ENCODE measurements around the gene C11orf91.
A peak's percentile ranks its signal among the peaks of the same experiment; 100 is the strongest.
"Not testable (repeated sequence)": the region's sequence is repeated elsewhere in the genome, so short reads cannot be mapped to it uniquely, and the experiment has no call there.

Gene C11orf91

DNA sequence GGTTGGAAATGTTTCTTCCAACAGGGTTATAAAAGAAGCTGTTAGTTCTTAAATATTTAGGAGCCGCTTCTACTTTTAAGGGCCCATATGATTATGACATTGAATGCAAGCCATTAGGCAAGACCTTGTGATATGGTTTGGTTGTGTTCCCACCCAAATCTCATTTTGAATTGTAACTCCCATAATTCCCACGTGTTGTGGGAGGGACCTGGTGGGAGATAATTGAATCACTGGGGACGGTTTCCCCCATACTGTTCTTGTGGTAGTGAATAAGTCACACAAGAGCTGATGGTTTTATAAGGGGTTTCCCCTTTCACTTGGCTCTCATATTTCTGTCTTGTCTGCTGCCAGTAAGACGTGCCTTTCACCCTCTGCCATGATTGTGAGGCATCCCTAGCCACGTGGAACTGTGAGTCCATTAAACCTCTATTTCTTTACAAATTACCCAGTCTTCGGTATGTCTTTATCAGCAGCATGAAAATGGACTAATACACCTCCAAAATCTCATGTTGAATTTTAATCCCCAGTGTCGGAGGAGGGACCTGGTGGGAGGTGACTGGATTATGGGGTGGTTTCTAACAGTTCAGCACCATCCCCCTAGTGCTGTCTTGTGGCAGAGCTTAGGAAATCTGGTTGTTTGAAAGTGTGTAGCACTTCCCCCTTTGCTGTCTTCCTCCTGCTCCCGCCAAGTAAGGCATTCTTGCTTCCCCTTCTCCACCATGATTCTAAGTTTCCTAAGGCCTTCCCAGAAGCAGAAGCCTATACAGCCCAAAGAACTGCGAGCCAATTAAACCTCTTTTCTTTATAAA, 31.3 kb upstream of the C11orf91 start:
- FAIRE-seq, result peak; percentile 62
- DNase-seq (ENCODE audit: insufficient read length), result no peak

DNA sequence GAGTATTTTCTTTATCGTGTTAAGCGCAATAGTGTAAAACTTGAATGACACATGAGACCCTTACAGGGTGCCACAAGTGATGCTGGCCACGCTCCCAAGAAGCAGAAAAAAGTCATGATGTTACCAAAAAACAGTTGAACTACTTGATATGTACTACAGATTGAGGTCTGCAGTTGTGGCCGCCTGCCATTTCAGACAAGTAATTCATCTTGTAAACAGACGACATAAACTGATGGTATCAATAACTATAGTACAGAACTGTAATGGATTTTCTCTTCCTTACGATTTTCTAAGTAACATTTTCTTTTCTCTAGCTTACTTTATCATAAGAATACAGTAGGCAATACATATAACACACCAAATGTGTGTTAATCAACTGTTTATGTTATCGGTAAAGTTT, 30.1 kb upstream of the C11orf91 start:
- DNase-seq (ENCODE audit: insufficient read length) (no peak), FAIRE-seq (no peak)
- TF ChIP-seq POLR2AphosphoS5 (IDR thresholded peaks at IDR 0.05; ENCODE audit: low read depth, low read length) (no peak), TAF1 (IDR thresholded peaks at IDR 0.05; ENCODE audit: borderline replicate concordance, low read depth, low read length) (no peak), POLR2A (IDR thresholded peaks at IDR 0.05; ENCODE audit: low read depth, low read length) (no peak)

More for the DNA sequence above, 31.3 kb upstream of the C11orf91 start:
- TF ChIP-seq POLR2AphosphoS5 (IDR thresholded peaks at IDR 0.05; ENCODE audit: low read depth, low read length) (no peak), POLR2A (IDR thresholded peaks at IDR 0.05; ENCODE audit: low read depth, low read length) (no peak), TAF1 (IDR thresholded peaks at IDR 0.05; ENCODE audit: borderline replicate concordance, low read depth, low read length) (no peak)

DNA sequence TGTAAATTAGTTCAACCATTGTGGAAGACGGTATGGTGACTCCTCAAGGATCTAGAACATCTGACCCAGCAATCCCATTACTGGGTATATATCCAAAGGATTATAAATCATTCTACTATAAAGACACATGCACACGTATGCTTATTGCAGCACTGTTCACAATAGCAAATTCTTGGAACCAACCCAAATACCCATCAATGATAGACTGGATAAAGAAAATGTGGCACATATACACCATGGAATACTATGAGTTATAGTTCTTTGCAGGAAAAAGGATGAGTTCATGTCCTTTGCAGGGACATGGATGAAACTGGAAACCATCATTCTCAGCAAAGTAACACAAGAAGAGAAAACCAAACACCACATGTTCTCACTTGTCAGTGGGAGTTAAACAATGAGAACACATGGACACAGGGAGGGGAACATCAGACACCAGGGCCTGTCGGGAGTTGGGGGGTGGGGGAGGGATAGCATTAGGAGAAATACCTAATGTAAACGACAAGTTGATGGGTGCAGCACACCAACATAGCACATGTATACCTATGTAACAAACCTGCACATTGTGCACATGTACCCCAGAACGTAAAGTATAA, 28.5 kb upstream of the C11orf91 start:
- FAIRE-seq; DNase-seq (ENCODE audit: insufficient read length): not testable (repeated sequence)

DNA sequence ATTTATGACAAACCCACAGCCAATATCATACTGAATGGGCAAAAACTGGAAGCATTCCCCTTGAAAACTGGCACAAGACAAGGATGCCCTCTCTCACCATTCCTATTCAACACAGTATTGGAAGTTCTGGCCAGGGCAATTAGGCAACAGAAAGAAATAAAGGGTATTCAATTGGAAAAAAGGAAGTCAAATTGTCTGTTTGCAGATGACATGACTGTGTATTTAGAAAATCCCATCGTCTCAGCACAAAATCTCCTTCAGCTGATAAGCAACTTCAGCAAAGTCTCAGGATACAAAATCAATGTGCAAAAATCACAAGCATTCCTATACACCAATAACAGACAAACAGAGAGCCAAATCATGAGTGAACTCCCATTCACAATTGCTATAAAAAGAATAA, 26.9 kb upstream of the C11orf91 start:
- not testable (repeated sequence) for FAIRE-seq; DNase-seq (ENCODE audit: insufficient read length)

DNA sequence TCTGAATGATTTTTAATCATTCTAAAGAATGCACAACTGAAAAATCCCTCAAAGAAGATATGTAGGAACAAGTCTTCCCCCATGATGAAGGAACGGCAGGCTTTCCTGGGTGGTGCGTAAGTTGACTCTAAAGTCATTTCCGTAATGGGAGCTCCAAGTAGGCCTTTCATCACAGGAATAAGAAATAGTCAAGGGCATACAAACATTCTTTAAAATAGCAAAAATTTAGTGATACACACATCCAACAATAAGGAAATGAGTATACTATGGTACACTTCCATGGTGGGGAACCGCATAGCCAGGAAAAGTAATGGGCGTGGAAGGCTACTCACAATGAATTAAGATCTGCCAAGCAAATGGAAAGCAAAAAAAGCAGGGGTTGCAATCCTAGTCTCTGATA, 24.9 kb upstream of the C11orf91 start:
- TF ChIP-seq TAF1 (IDR thresholded peaks at IDR 0.05; ENCODE audit: borderline replicate concordance, low read depth, low read length), result no peak
- no peak for TF ChIP-seq POLR2A (IDR thresholded peaks at IDR 0.05; ENCODE audit: low read depth, low read length)
- no peak for TF ChIP-seq POLR2AphosphoS5 (IDR thresholded peaks at IDR 0.05; ENCODE audit: low read depth, low read length)
- DNase-seq (ENCODE audit: insufficient read length) (no peak), FAIRE-seq (no peak)

DNA sequence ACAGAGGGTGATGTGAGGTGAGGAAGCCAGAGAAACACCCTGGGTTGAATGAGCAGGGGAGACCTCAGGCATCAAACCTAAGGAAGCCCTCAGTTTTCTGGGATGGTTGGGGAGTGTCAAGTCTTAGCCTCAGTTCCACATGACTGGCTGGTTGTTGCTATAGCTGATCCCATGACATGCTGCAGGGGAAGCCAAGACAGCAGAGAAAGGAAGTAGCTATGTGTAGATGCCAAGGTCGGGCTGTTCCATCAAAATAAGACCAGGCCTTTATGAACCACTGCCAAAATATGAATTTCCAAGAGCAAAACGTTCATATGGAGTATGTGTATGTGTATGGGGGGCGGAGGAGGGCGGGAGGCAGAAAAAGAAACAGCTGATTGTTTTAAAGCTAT, 24.0 kb upstream of the C11orf91 start:
- DNase-seq (ENCODE audit: insufficient read length) (no peak), FAIRE-seq (no peak)
- TF ChIP-seq POLR2AphosphoS5 (IDR thresholded peaks at IDR 0.05; ENCODE audit: low read depth, low read length) (no peak), TAF1 (IDR thresholded peaks at IDR 0.05; ENCODE audit: borderline replicate concordance, low read depth, low read length) (no peak), POLR2A (IDR thresholded peaks at IDR 0.05; ENCODE audit: low read depth, low read length) (no peak)

DNA sequence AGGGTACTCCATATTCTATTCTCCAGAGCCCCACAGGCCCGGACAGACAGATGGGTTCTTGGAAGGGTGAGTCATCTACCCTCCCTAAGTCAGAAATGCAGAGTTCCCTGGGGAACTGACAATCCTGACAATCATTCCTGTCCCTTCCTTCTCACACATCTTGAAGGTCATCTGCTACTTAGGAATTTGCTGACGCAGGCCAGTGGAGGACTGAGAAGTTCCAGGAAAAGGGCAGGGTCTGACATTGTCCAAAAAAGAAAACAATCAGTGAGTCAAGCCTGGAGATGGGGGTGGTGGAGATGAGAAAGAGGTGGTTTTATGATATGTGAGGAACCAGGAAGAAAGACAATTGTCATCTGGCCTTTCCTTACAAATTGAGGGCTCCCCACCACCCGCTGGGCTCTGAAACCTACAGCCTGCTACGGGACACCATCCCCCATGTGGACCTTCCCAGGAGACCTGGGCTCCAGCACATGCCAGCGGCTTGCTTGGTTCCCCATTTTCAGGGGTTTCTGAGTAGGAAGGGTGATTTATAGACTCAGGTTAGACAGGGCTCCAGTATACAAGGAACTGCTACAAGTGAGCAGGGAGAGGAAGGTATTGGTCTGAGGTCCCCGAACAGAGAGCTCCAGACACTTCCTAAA, 22.7 kb upstream of the C11orf91 start:
- DNase-seq (ENCODE audit: insufficient read length) (no peak), FAIRE-seq (no peak)
- TF ChIP-seq TAF1 (IDR thresholded peaks at IDR 0.05; ENCODE audit: borderline replicate concordance, low read depth, low read length) (no peak), POLR2AphosphoS5 (IDR thresholded peaks at IDR 0.05; ENCODE audit: low read depth, low read length) (no peak), POLR2A (IDR thresholded peaks at IDR 0.05; ENCODE audit: low read depth, low read length) (no peak)

DNA sequence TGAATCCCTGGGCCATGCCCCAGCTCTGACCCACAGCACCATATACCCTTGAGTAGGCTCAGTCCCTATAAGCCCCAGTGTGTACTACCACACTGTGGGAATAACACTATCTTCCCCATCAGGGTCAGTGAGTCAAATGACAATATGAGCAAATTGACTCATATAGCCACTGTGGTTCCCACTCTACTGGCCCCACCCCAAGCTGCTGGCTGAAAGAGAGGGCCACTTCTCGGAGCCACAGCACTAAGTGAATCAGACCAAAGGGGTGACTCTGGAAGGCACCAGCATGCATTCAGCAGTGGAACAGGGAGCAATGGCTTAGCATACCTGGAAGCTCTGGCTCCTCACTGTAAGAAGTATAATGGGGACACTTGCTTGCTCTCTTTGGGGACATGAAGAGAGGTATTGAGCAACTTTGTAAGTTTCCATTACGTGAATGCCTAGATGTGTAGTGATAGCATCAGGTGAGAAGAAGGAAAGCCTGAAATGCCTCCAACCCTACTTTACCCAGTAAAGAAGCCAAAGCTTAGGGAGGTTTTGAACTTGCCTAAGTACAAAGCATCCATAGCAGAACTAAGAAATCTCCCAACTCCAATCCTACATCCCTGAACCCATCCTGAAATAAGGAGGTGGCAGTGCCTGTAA, 22.1 kb upstream of the C11orf91 start:
- peak; percentile 24 for DNase-seq (ENCODE audit: insufficient read length)
- peak; percentile 73 for FAIRE-seq
- TF ChIP-seq TAF1 (IDR thresholded peaks at IDR 0.05; ENCODE audit: borderline replicate concordance, low read depth, low read length) (no peak), POLR2A (IDR thresholded peaks at IDR 0.05; ENCODE audit: low read depth, low read length) (no peak), POLR2AphosphoS5 (IDR thresholded peaks at IDR 0.05; ENCODE audit: low read depth, low read length) (no peak)

DNA sequence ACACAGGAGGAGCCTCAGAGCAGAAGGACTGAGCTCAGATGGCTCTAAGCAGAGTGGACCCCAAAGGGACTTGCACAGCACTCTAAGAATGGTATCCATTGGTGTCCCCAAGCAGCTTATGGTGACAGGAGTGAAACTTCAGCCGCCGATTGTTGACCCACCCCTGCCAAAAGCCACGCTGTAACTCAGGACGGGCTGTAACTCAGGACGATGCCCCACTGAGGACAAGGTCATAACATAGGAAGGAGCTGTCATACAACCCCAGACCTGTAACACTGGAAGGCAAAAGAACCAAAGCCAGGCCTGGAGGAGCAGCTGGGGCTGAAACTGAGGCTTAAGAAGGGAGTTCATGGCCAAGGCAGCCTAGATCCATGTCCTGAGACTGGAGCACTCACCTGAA, 21.4 kb upstream of the C11orf91 start:
- DNase-seq (ENCODE audit: insufficient read length) (no peak), FAIRE-seq (no peak)
- TF ChIP-seq TAF1 (IDR thresholded peaks at IDR 0.05; ENCODE audit: borderline replicate concordance, low read depth, low read length) (no peak), POLR2A (IDR thresholded peaks at IDR 0.05; ENCODE audit: low read depth, low read length) (no peak), POLR2AphosphoS5 (IDR thresholded peaks at IDR 0.05; ENCODE audit: low read depth, low read length) (no peak)

DNA sequence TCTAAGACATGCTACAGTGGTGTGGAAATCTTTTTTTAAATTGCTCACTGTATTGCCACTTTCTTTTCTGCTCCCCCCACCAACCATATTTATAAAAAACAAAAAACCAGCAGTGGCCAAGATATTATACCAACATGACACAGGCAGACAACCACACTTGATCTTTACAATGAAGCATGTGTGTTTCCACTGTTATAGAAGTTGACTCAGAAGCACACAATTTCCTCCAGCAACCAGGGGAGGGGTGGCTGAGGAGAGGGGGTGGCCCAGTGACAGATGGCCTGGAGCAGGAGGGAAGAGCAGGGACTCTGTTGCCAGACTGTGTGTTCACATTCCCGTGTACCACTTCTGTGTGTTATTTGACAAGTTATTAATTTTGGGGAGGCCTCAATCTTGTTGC, 20.8 kb upstream of the C11orf91 start:
- DNase-seq (ENCODE audit: insufficient read length), result no peak
- TF ChIP-seq TAF1 (IDR thresholded peaks at IDR 0.05; ENCODE audit: borderline replicate concordance, low read depth, low read length) (no peak), POLR2AphosphoS5 (IDR thresholded peaks at IDR 0.05; ENCODE audit: low read depth, low read length) (no peak), POLR2A (IDR thresholded peaks at IDR 0.05; ENCODE audit: low read depth, low read length) (no peak)
- peak; percentile 9 for FAIRE-seq

DNA sequence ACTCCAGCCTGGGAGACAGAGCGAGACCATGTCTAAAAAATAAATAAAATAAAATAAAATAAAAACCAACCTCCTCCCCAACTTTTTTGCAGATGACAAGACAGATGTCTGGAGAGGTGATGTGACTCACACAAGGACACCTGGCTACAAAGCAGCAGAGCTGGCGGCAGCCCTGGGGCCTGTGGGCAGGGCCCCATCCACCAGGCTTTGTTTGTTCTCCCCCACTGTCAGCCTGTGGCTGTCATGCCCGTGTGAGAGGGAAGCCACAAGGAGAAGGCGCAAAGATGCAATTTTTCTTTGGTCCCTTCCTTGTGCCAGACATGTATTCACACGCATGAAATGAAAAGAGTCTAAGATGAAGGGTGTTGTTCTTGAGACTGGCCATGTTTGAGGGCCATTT, 19.0 kb upstream of the C11orf91 start:
- DNase-seq (ENCODE audit: insufficient read length) (no peak), FAIRE-seq (no peak)
- no peak for TF ChIP-seq TAF1 (IDR thresholded peaks at IDR 0.05; ENCODE audit: borderline replicate concordance, low read depth, low read length)
- no peak for TF ChIP-seq POLR2AphosphoS5 (IDR thresholded peaks at IDR 0.05; ENCODE audit: low read depth, low read length)

DNA sequence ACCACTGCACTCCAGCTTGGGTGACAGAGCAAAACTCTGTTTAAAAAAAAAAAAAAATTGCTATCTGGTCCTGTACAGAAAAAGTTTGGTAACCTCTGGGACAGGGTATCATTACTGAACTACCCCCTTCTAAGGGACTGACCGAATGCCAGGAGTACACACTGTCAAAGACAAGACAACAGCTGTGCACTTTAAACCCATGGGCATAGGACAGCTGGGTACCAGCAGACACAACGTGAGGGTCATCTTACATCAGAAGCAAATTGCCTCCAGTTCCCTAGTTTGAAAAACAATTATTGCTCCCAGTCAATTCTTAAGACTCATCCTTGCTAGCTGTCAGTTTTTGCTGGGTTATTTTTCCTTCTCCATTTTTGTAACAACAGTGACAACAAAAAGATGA, 17.8 kb upstream of the C11orf91 start:
- no peak for TF ChIP-seq TAF1 (IDR thresholded peaks at IDR 0.05; ENCODE audit: borderline replicate concordance, low read depth, low read length)
- no peak for TF ChIP-seq POLR2A (IDR thresholded peaks at IDR 0.05; ENCODE audit: low read depth, low read length)
- TF ChIP-seq POLR2AphosphoS5 (IDR thresholded peaks at IDR 0.05; ENCODE audit: low read depth, low read length), result no peak
- no peak for DNase-seq (ENCODE audit: insufficient read length)
- no peak for FAIRE-seq

All from GM12892 (cell line).